ENCODE measurements around the gene ENTHD1. TPM values are rescaled to one million over a fixed set of nuclear protein-coding genes. Genes with fewer than 3 reads are reported as not detected.

The ENTHD1 gene
- total and polyA plus RNA-seq, 2 of the 8 experiments (the other 6 are each of a cell fraction or from before 2014, with no cell fraction given) = not detected

GRCh38 chr22:39703091-39703490 is 190.5 kb downstream of the ENTHD1 start:
- H3K9me3 ChIP-seq (ENCODE audit: insufficient read depth in 2 of 2, low read depth in 1 of 2, low read length in 1 of 2) = no peaks in the 10 kb centered on the region
- no peak for FAIRE-seq
- peaks cover 0 to 6% (median 3%) of the 10 kb centered on the region in 4 experiments; a peak in 3 of 7 replicates for H3K4me1 ChIP-seq (replicated peaks in 1 of 4; ENCODE audit: control insufficient read depth in 3 of 4, insufficient read depth in 4 of 4, low read length in 3 of 4)
- no peak overlapping the region for H2BK120ac ChIP-seq (replicated peaks; ENCODE audit: low read depth, low read length)
- peak overlapping the region; percentile 48; the same call in 1 of the 2 replicates for H4K8ac ChIP-seq (ENCODE audit: extremely low read depth, insufficient read depth, low read length)
- H3K27ac ChIP-seq (ENCODE audit: low read depth, low read length) = no peak overlapping the region
- H2AFZ ChIP-seq (ENCODE audit: low read length) = no peak overlapping the region
- 79% methylated on average over 5 of the region's 8 CpGs; no CpG with 5 or more reads in 1 of the 2 experiments for WGBS, 2 experiments (ENCODE audit: extremely low coverage in 1 of 2, insufficient coverage in 1 of 2, insufficient read length in 1 of 2, insufficient replicate concordance in 2 of 2, low coverage in 1 of 2, low lambda C conversion rate in 2 of 2, missing lambda C conversion rate in 1 of 2)
- H4K5ac ChIP-seq (ENCODE audit: insufficient read length, low read depth, low read length) = no peak overlapping the region
- no peaks in the 10 kb centered on the region; the same call in 1 of the 2 replicates for H3K23me2 ChIP-seq (ENCODE audit: low read depth, low read length)
- H2BK20ac ChIP-seq (ENCODE audit: low read length) = no peak overlapping the region
- ChIA-PET POLR2A (ENCODE audit: partially characterized antibody) (no interaction called here), CTCF (ENCODE audit: partially characterized antibody) (interaction anchor here (1.2 to 1.6 kb wide), 3 partner anchors 13 to 104 kb away, joined by 6 to 7 read pairs (median 7); no protein-coding TSS in a partner anchor)
- H3K79me1 ChIP-seq (ENCODE audit: low read depth, low read length) = no peaks in the 10 kb centered on the region
- H4K20me1 ChIP-seq (replicated peaks in 1 of 2; ENCODE audit: control insufficient read depth in 1 of 2, insufficient read depth in 2 of 2, low read length in 2 of 2) = no peaks in the 10 kb centered on the region
- H3K18ac ChIP-seq (ENCODE audit: extremely low read depth, low read length) = no peak overlapping the region
- H3K36me3 ChIP-seq (ENCODE audit: control insufficient read depth in 2 of 4, insufficient read depth in 4 of 4, low read length in 3 of 4) = peaks cover 0 to 2% (median 0%) of the 10 kb centered on the region in 4 experiments; a peak in 2 of 8 replicates
- no peak overlapping the region for H2BK15ac ChIP-seq (ENCODE audit: low read length)
- no peaks in the 10 kb centered on the region for H3K79me2 ChIP-seq (ENCODE audit: control insufficient read depth in 1 of 2, insufficient read depth in 2 of 2, low read length in 2 of 2)
- H2AK5ac ChIP-seq (ENCODE audit: low read depth, low read length) = no peak overlapping the region
- H3K4me2 ChIP-seq (ENCODE audit: insufficient read depth in 1 of 2, low read depth in 2 of 2, low read length in 2 of 2) = no peak overlapping the region
- no peak overlapping the region for H3K23ac ChIP-seq (ENCODE audit: insufficient read length)
- no peak overlapping the region for H3K56ac ChIP-seq (replicated peaks; ENCODE audit: insufficient read length, low read depth, low read length)
- H3K4me3 ChIP-seq (ENCODE audit: extremely low read depth in 1 of 4, insufficient read depth in 2 of 4, low read depth in 3 of 4, low read length in 4 of 4) = no peak overlapping the region
- no peak overlapping the region for H3K14ac ChIP-seq (ENCODE audit: insufficient read length)
- no peak overlapping the region for H4K91ac ChIP-seq (replicated peaks; ENCODE audit: insufficient read length, low read length)
- H3K27me3 ChIP-seq (replicated peaks in 1 of 4; ENCODE audit: control insufficient read depth in 3 of 4, extremely low read depth in 1 of 4, insufficient read depth in 3 of 4, low read length in 3 of 4) = no peaks in the 10 kb centered on the region
- H3K9ac ChIP-seq (replicated peaks in 1 of 4; ENCODE audit: extremely low read depth in 1 of 4, low read depth in 3 of 4, low read length in 3 of 4) = no peak overlapping the region
- H2BK12ac ChIP-seq (ENCODE audit: low read depth, low read length) = no peak overlapping the region
- H2BK5ac ChIP-seq (ENCODE audit: low read depth, low read length) = no peak overlapping the region
- no peak for DNase-seq (ENCODE audit: low read depth in 1 of 2, low spot score in 2 of 2)
- no peak overlapping the region for H3K4ac ChIP-seq (replicated peaks; ENCODE audit: insufficient read length, low read depth, low read length)
- no peak for TF ChIP-seq GTF2F1 (IDR thresholded peaks at IDR 0.05; ENCODE audit: borderline replicate concordance, low read depth, low read length)
- TF ChIP-seq EP300 (IDR thresholded peaks at IDR 0.05; ENCODE audit: borderline replicate concordance in 1 of 2, low read depth in 2 of 2, low read length in 2 of 2) = no peak

All from H1 (cell line).